GM12878 (cell line): ENCODE data around the gene DND1. TPM values are rescaled to one million over a fixed set of nuclear protein-coding genes. Genes with fewer than 3 reads are reported as not detected.

Source experiments
- BHLHE40 ChIP-seq, 2 experiments: fragments of 450-650 bp in 1 of 2; IDR thresholded peaks; 2 replicates each; pipeline ENCODE4 v1.6.1; 2011 to 2017; ENCODE audit warnings: low read depth in 2 of 2, borderline replicate concordance in 1 of 2, improper control_type of control experiment in 1 of 2, low read length in 1 of 2, mild to moderate bottlenecking in 1 of 2
- CHD1 ChIP-seq: IDR thresholded peaks from 2 replicates; pipeline ENCODE4 v1.6.1; 2012; ENCODE audit warnings: low read depth, low read length, improper control_type of control experiment
- CREM ChIP-seq: IDR thresholded peaks from 2 replicates; pipeline ENCODE4 v1.6.1; 2014; ENCODE audit warnings: antibody characterized with exemption, low read depth
- ELK1 ChIP-seq: IDR thresholded peaks from 2 replicates; pipeline ENCODE4 v1.6.1; 2012; ENCODE audit warnings: low read depth, low read length, improper control_type of control experiment
- EP300 ChIP-seq, 2 experiments: fragments of 150-350 bp in 1 of 2; IDR thresholded peaks; 2 replicates each; pipeline ENCODE4 v1.6.1; 2011 to 2012; ENCODE audit warnings: low read depth in 2 of 2, low read length in 2 of 2, borderline replicate concordance in 1 of 2, improper control_type of control experiment in 1 of 2, inconsistent platforms in 1 of 2; ENCODE audit not compliant: control insufficient read depth in 1 of 2
- ETV6 ChIP-seq, 2 experiments: fragments of 450-650 bp in 1 of 2; IDR thresholded peaks in 1 of 2; conservative IDR thresholded peaks in 1 of 2; 2 replicates each; pipeline ENCODE4 v1.6.1; 2014; ENCODE audit warnings: antibody characterized with exemption in 1 of 2, borderline replicate concordance in 1 of 2, low read depth in 1 of 2, mild to moderate bottlenecking in 1 of 2, moderate library complexity in 1 of 2
- HDAC2 ChIP-seq: fragments of 200-600 bp; sonication (generic); IDR thresholded peaks from 2 replicates; pipeline ENCODE4 v1.6.1; 2017
- HSF1 ChIP-seq: fragments of 150-350 bp; IDR thresholded peaks from 2 replicates; pipeline ENCODE4 v1.6.1; 2014; ENCODE audit warnings: mild to moderate bottlenecking, low read depth, low read length
- IKZF1 ChIP-seq: fragments of 450-650 bp; conservative IDR thresholded peaks from 2 replicates; pipeline ENCODE4 v1.6.1; 2017; ENCODE audit warnings: antibody characterized with exemption, mild to moderate bottlenecking
- IRF4 ChIP-seq: IDR thresholded peaks from 2 replicates; pipeline ENCODE4 v1.6.1; 2011; ENCODE audit warnings: low read depth, low read length
- MEF2A ChIP-seq: IDR thresholded peaks from 2 replicates; pipeline ENCODE4 v1.6.1; 2011; ENCODE audit warnings: low read depth, mild to moderate bottlenecking, low read length, moderate library complexity; ENCODE audit not compliant: insufficient read depth
- MTA2 ChIP-seq: fragments of 450-650 bp; IDR thresholded peaks from 2 replicates; pipeline ENCODE4 v1.6.1; 2016; ENCODE audit warnings: low read depth, mild to moderate bottlenecking, moderate library complexity
- NBN ChIP-seq: fragments of 450-650 bp; IDR thresholded peaks from 2 replicates; pipeline ENCODE4 v1.6.1; 2016
- PAX8 ChIP-seq: fragments of 450-650 bp; IDR thresholded peaks from 2 replicates; pipeline ENCODE4 v1.6.1; 2017; ENCODE audit warnings: mild to moderate bottlenecking, moderate library complexity
- PML ChIP-seq: IDR thresholded peaks from 2 replicates; pipeline ENCODE4 v1.6.1; 2012; ENCODE audit warnings: low read length, inconsistent platforms
- POLR2AphosphoS5 ChIP-seq: IDR thresholded peaks from 2 replicates; pipeline ENCODE4 v1.6.1; 2011; ENCODE audit warnings: mild to moderate bottlenecking, low read length, inconsistent platforms
- RELB ChIP-seq: fragments of 450-650 bp; IDR thresholded peaks from 2 replicates; pipeline ENCODE4 v1.6.1; 2017; ENCODE audit warnings: low read depth, mild to moderate bottlenecking, moderate library complexity
- SMC3 ChIP-seq: IDR thresholded peaks from 2 replicates; pipeline ENCODE4 v1.6.1; 2011; ENCODE audit warnings: low read length, improper control_type of control experiment, borderline replicate concordance
- SUZ12 ChIP-seq: fragments of 200-600 bp; sonication (generic); IDR thresholded peaks from one replicate; pipeline ENCODE4 v1.6.1; 2018; ENCODE audit warnings: antibody characterized with exemption, mild to moderate bottlenecking; ENCODE audit not compliant: unreplicated experiment
- TAF1 ChIP-seq: IDR thresholded peaks from 2 replicates; pipeline ENCODE4 v1.6.1; 2011; ENCODE audit warnings: mild to moderate bottlenecking, low read depth, low read length, borderline replicate concordance
- TCF12 ChIP-seq: IDR thresholded peaks from 2 replicates; pipeline ENCODE4 v1.6.1; 2011; ENCODE audit warnings: low read depth, mild to moderate bottlenecking, low read length
- ZBTB11 ChIP-seq: fragments of 450-650 bp; formaldehyde crosslinking; IDR thresholded peaks from 2 replicates; pipeline ENCODE4 v1.5.0; 2022; ENCODE audit warnings: mild to moderate bottlenecking, missing genetic modification characterization
- polyA plus RNA-seq, 11 experiments: library from polyadenylated mRNA; depleted of rRNA in 4 of 11; unstranded in 6 of 11; stranded (reverse) in 5 of 11; fragments of >200 nt; fragmentation: Nextera tagmentation in 4 of 11; fragmentation: Illumina TruSeq in 1 of 11; extraction: Ambion mirVana in 4 of 11; extraction: Trizol in 1 of 11; gene quantifications; 1 replicate in 1 of 11; 2 replicates in 10 of 11; pipeline versions ENCODE4 v1.2.1 to v1.2.3, GENCODE V29; 2011 to 2016; ENCODE audit warnings: inconsistent platforms in 2 of 11, missing spikeins in 2 of 11, low read depth in 1 of 11
- total RNA-seq, 4 experiments: library from RNA; depleted of rRNA in 3 of 4; stranded (reverse); fragments of >200 nt in 3 of 4; fragmentation: Illumina TruSeq in 1 of 4; extraction: Trizol in 1 of 4; gene quantifications; 2 replicates each; pipeline versions ENCODE4 v1.2.1 to v1.2.3, GENCODE V29; 2013 to 2021

DND1 gene
- total and polyA plus RNA-seq, 10 of the 15 experiments (the other 5 are each of a cell fraction or from before 2014, with no cell fraction given) = 0.15 to 2.9 (median 0.73) TPM; not detected in 2

GRCh38 chr5:140664359-140665119 is 8.8 kb downstream of the DND1 start, which contains the start of gene WDR55 (continued):
- TF ChIP-seq ELK1 (peak; percentile 77; the same call in 1 of the 2 replicates), SUZ12 (no peak), TAF1 (peak; percentile 82), ETV6 (conservative IDR thresholded peaks at IDR 0.05 in 1 of 2, IDR thresholded peaks at IDR 0.05 in 1 of 2; ENCODE audit: borderline replicate concordance in 1 of 2, low read depth in 1 of 2) (peak; percentile 70 to 98; a peak in 2 of 4 replicates), IRF4 (0 out of 2 replicates have a peak, but pooled peaks have one; percentile 10), RELB (peak; percentile 68; the same call in 1 of the 2 replicates), PML (peak; percentile 90), PAX8 (0 out of 2 replicates have a peak, but pooled peaks have one; percentile 29), MTA2 (0 out of 2 replicates have a peak, but pooled peaks have one; percentile 30), EP300 (IDR thresholded peaks at IDR 0.05; ENCODE audit: borderline replicate concordance in 1 of 2, control insufficient read depth in 1 of 2, low read depth in 2 of 2, low read length in 2 of 2) (peak in 1 of 2 experiments; percentile 3; a peak in 1 of 4 replicates), TCF12 (peak; percentile 15; the same call in 1 of the 2 replicates), IKZF1 (peak; percentile 93), ZBTB11 (CRISPR knock-in tag) (peak; percentile 68), BHLHE40 (IDR thresholded peaks at IDR 0.05; ENCODE audit: borderline replicate concordance in 1 of 2, low read depth in 2 of 2, low read length in 1 of 2) (peak; percentile 1 to 86; a peak in 3 of 4 replicates), CREM (peak; percentile 66), MEF2A (no peak), NBN (peak; percentile 83), SMC3 (no peak), CHD1 (no peak), POLR2AphosphoS5 (peak; percentile 85), HDAC2 (no peak), HSF1 (0 out of 2 replicates have a peak, but pooled peaks have one; percentile 23)
